ENCODE measurements around the gene SLX4IP.
A peak's percentile ranks its signal among the peaks of the same experiment; 100 is the strongest.
"Not testable (repeated sequence)": the region's sequence is repeated elsewhere in the genome, so short reads cannot be mapped to it uniquely, and the experiment has no call there.

SLX4IP gene

DNA sequence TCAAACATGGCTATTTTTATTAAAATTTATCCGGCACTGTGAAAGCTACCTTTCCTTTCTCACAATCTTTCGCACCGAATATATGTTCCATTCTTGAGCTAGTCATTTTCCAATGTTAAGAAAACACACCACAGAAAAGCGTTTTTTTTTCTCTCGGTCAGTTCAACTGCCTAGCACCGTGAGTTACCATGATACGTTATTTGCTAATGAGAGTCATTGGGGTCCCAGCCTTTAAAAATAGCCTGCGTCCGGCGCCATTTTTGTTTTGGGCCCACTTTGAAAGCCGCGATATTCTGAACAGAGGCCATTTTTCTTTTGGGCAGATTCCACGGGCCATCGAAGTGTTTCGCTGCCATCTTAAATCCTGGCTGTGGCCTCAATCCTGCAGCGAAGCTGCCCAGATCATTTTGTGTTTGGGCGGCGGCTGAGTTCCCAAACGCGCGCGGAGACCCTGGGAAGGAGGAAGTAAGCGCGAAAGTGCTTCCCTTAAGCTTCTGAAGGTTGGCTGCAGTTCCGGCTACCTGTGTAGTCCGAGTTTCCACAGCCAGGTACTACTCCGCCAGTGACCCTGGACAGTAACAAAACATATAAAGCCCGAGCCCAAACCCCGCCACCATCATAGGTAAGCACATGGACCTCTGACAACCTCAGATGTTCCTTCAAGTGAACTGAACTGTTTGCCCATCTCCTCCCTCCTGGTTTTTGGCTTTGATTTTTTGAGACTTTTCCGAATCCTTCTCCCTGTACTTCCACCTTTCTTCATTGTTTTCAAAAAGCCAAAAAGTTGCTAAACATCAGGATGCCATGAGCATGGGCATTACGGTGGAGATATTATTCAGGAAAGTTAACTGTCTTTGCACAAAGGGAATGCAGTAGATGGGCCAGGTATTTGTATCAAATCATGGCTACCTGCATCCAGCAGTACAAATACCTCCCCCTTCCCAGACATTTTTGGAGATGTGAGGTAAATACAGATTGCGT, at the start of gene SLX4IP:
Gene SLX4IP, plus strand, starts transcription at position 474 of the 981 bp plus-strand sequence. CDS start 22,900 bp downstream, outside the sequence.
- peak; percentile 80 for DNase-seq (ENCODE audit: insufficient read length, low spot score)

DNA sequence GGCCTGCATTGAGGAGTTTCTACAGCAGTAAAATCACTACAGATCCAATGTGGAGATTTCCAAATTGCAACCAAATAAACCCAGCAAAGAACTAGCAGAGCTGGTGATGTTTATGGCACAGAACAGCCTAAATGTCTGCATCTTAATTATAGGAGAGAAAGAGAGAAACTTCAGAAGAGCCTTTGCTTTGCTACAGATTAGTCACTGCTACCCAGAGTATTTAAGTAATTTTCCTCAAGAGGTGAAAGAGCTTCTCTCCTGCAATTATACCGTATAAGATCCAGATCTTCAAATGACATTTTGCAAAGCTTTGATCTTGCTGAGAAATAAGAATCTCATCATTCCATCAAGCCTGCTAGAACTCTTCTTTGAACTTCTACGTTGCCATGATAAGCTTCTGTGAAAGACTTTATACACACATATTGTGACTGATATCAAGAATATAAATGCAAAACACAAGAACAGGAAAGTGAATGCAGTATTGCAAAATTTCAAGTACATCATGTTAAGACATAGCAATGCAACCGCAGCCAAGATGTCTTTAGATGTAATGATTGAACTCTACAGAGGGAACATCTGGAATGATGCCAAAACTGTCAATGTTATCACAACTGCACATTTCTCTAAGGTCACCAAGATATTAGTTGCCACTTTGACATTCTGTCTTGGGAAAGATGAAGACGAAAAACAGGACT, 49.1 kb upstream of the SLX4IP start:
- DNase-seq (ENCODE audit: insufficient read length, low spot score) = no peak

More for the DNA sequence above, at the start of gene SLX4IP:
- peak; percentile 70 for FAIRE-seq

DNA sequence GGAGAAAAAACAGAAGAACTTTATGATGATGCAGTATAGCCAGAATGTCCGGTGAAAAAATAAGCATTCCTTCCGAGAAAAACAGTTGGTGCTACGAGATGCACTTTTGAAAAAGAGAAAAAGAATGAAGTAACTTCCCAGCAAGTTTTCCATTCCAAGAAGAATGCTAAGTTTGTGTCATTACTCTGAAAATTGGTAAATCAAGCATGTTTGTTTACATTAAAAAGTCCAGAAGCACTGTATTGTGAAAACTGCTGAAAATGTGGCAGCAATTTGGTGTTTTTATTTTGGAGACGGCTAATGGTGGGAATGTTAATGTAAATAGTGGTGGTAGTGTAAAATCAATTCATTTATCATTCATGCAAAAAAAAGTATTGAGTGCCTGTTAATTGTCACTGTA, 47.4 kb upstream of the SLX4IP start:
- FAIRE-seq (no peak), DNase-seq (ENCODE audit: insufficient read length, low spot score) (no peak)

More for the DNA sequence above, 49.1 kb upstream of the SLX4IP start:
- FAIRE-seq = no peak

DNA sequence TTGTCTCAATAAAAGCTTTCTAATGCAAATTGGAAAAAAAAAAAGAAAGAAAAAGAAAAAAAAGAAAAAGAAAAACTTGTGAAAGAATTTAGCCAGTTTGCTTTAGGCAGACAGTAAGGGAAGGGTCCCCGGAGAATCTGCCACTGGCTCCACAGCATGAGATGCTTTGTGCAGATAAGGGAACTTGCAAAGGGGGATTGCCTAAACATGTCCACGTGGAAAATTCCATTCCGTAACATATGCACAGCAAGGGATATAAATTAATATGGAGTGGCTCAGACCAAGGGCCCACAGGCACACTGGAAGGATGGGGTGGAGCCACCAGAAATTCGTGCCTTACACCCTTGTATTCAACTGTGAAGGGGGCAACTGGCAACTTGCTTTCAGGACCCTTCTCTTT, 46.5 kb upstream of the SLX4IP start:
- DNase-seq (ENCODE audit: insufficient read length, low spot score) (no peak), FAIRE-seq (no peak)

GRCh38 chr20:10390709-10391108, 44.4 kb upstream of the SLX4IP start:
- no peak for FAIRE-seq
- DNase-seq (ENCODE audit: insufficient read length, low spot score) = no peak

GRCh38 chr20:10394752-10395151, 40.4 kb upstream of the SLX4IP start:
- not testable (repeated sequence) for FAIRE-seq; DNase-seq (ENCODE audit: insufficient read length, low spot score)

- no peak for DNase-seq (ENCODE audit: insufficient read length, low spot score)
Measured at GRCh38 chr20:10398834-10399369, 36.2 kb upstream of the SLX4IP start.

DNA sequence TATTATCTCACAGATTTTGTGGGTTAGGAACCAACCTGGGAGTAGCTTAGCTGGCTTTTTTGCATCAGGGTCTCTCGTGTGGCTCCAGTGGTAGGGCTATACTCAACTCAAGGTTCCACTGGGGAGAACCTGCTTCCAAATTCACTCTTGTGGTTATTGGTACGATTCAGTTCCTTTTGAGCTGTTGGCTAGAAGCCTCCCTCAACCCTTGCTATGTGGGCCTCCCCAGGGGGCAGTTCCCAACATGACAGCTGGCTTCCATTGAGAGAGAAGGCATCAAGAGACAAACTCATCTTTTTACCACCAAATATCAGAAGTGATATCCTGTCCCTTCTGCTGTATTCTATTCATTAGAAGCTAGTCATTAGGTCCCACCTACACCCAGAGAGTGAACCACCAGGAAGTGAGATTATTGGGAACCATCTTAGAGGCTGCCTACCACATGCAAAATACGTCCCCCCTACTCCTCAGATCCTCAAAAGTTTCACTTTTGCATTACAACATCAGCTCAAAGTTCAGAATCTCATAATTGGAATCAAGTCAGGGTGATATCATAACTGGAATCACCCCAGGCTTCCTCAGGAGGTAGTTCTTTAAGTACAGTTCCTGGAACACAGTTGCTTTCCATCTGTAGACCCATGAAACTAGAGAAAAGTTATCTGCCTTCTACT, 32.0 kb upstream of the SLX4IP start:
- FAIRE-seq = no peak
- no peak for DNase-seq (ENCODE audit: insufficient read length, low spot score)

More at GRCh38 chr20:10398834-10399369, 36.2 kb upstream of the SLX4IP start:
- FAIRE-seq = no peak

GRCh38 chr20:10404023-10404628, 31.0 kb upstream of the SLX4IP start:
- FAIRE-seq (no peak), DNase-seq (ENCODE audit: insufficient read length, low spot score) (no peak)

- DNase-seq (ENCODE audit: insufficient read length, low spot score) (no peak), FAIRE-seq (no peak)
Measured at GRCh38 chr20:10404959-10405530, 30.1 kb upstream of the SLX4IP start.

DNA sequence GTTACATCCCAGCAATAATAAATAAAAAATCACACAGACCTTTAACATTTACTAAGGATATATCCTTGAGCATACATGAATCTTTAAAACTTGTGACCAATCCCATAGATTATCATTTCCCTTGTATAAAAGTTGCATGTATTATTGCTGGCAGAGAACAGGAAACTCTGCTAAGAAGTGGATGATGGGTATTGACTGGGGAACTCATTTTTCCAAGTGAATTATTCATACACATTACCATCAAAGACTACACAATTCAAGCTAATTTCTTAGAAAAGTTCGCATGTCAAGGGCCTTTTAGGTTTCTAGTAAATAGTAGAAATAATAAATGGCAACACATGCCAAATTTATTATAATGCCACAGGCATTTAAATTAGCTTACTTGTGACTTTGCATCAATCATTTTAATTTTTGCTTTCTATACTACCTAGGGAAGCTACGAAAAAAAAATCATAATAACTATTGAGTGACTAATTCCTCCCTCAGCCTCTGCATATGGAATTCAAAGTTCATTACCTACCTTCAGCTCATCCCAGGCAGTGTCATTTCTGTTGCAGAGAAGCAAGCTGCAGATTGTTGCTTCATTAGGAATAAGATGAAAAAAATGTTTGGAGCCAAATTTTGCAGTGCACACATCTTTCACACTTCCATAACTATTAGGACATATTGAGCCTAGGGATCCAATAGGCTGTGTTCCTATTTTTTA, 26.8 kb upstream of the SLX4IP start:
- FAIRE-seq (no peak), DNase-seq (ENCODE audit: insufficient read length, low spot score) (no peak)

DNA sequence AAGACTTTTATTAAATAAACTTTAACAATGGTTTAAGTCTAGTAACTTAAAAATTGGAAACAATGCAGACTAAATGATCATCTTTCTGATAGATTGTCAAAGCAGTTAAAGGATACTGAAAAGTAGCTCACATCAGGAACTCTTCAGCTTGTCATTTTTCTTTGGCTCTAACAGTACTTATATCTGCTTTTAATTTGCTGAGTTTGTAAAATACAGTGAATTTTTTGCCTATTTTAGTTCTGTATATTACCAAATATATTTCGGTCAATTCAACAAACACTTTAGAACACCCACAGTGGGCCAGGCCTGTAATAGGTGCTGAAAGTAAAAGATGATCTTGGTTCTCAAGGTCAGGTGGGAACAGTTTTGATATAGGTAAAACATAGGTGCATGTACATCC, 23.4 kb upstream of the SLX4IP start:
- DNase-seq (ENCODE audit: insufficient read length, low spot score) (no peak), FAIRE-seq (no peak)

GRCh38 chr20:10412591-10413408, 22.3 kb upstream of the SLX4IP start:
- DNase-seq (ENCODE audit: insufficient read length, low spot score) = no peak
- FAIRE-seq = no peak

- DNase-seq (ENCODE audit: insufficient read length, low spot score) (no peak), FAIRE-seq (no peak)
Measured at GRCh38 chr20:10415013-10415650, 20.0 kb upstream of the SLX4IP start.

- FAIRE-seq; DNase-seq (ENCODE audit: insufficient read length, low spot score): not testable (repeated sequence)
Measured at GRCh38 chr20:10417218-10417617, 17.9 kb upstream of the SLX4IP start.

DNA sequence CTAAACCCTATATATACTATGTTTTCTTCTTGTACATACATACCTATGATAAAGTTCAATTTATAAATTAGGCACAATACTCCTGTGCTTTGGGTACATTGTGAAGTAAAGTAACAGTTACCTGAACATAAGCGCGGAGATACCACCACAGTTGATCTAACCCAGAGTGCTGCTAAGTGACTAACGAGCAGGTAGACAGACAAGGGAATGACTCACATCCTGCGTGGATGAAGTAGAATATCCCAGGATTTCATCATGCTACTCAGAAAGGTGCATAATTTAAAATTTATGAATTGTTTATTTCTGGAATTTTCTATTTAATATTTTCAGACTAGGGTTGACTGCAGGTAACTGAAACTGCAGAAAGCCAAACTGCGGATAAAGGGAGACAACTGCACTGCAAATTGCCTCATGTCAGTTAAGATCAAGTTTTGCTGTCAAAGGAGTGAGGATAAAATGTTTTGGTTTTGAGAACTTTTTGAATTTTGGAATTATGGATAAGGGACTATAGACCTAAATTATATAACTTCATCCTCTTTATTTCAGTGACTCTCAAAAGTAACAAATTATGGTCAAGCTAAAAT, 15.5 kb upstream of the SLX4IP start:
- FAIRE-seq (no peak), DNase-seq (ENCODE audit: insufficient read length, low spot score) (no peak)

- DNase-seq (ENCODE audit: insufficient read length, low spot score) (no peak), FAIRE-seq (no peak)
Measured at GRCh38 chr20:10423735-10424134, 11.4 kb upstream of the SLX4IP start.

All from HTR-8/SVneo (cell line).